Activated T-helper 17 cell treated with anti-CD3 and anti-CD28 coated beads, Interleukin-2, amount 50 U/mL, for 72 hours (primary cell): ENCODE measurements around the gene LRRC51. TPM values are rescaled to one million over a fixed set of nuclear protein-coding genes. Genes with fewer than 3 reads are reported as not detected.

Experiments
- ATAC-seq: fragments of 150-1000 bp; cut with Tn5 transposase; replicated peaks from 2 replicates; pipeline ENCODE4 v1.10.0; 2021; ENCODE audit warnings: mild to moderate bottlenecking, moderate library complexity
- H3K27ac Mint-ChIP-seq: one replicate; pipeline ENCODE4 v1.8.0; 2022; ENCODE audit warnings: mixed read lengths
- H3K27me3 Mint-ChIP-seq: one replicate; pipeline ENCODE4 v1.8.0; 2022; ENCODE audit warnings: mixed read lengths
- H3K36me3 Mint-ChIP-seq: one replicate; pipeline ENCODE4 v1.8.0; 2022; ENCODE audit warnings: low read depth, mild to moderate bottlenecking, mixed read lengths
- H3K4me1 Mint-ChIP-seq: one replicate; pipeline ENCODE4 v1.8.0; 2022; ENCODE audit warnings: mixed read lengths
- H3K4me3 Mint-ChIP-seq: one replicate; pipeline ENCODE4 v1.8.0; 2022; ENCODE audit warnings: mild to moderate bottlenecking, mixed read lengths
- H3K9me3 Mint-ChIP-seq: one replicate; pipeline ENCODE4 v1.8.0; 2022; ENCODE audit warnings: mixed read lengths
- total RNA-seq, 2 donors: library from RNA; stranded (reverse); gene quantifications; one replicate each; pipeline ENCODE4 v1.2.3, GENCODE V29; 2022

LRRC51 gene
- total RNA-seq, 2 donors from 2014 or later: 3.3 to 5.4 TPM

DNA sequence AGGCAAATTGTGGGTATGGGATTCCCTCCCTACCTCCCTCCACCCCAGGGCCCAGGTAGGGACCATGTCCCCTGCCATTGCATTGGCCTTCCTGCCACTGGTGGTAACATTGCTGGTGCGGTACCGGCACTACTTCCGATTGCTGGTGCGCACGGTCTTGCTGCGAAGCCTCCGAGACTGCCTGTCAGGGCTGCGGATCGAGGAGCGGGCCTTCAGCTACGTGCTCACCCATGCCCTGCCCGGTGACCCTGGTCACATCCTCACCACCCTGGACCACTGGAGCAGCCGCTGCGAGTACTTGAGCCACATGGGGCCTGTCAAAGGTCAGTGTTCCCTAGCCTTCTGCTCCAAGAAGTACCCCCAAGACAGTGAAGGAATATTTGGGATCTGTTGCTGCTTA lies 25.2 kb downstream of the LRRC51 start, which contains the start of gene TOMT:
TSS of gene TOMT (plus strand) at position 37 of the 400 bp plus-strand sequence. CDS start at position 65, 28 bp downstream.
- Mint-ChIP-seq H3K36me3 (peaks cover 43% of the 10 kb centered on the region), H3K4me3 (peak within 1 kb of the TSS; percentile 92), H3K27ac (peak within 1 kb of the TSS; percentile 43), H3K4me1 (peaks cover 30% of the 10 kb centered on the region), H3K27me3 (no peaks in the 10 kb centered on the region), H3K9me3 (no peaks in the 10 kb centered on the region)
- no peak for ATAC-seq

DNA sequence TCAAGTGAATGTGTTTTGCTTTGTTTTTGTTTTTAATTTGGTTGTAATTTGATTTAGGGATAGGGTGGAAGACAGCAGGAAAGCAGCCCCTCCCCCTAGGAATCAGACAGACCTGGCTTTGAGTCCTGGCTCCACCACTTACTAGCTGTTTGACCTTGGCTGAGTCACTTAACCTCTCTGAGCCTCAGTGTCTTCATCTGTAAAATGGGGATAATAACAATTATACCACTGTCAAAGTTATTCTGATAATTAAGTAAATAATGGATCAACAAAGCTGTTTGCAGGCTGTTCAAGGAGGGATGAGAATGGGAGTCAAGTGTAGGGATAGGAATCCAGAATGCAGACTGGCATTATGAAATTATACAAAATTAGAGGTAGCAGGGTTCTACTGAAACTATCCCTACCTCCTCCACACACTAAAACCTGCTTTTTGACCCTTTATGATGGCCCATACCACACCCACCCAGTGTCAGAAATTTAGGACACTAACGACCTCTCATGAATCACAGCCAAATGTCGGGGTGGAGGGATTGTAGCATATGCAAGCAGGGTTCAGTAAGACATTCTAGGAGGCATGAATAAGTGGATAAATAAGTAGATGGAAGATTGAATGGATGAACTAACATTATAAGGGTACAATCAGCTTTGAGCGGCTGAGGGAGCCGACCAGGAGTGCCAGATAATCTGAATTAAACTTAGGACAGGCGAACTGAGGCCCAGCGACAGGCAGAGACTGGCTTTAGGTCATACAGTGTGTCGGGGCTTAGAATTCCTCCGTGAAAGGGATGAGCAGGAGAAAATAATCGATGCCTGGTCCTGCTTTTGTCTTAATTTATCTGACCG lies 30.9 kb downstream of the LRRC51 start:
- Mint-ChIP-seq H3K27me3 (peaks cover 2% of the 10 kb centered on the region), H3K9me3 (peaks cover 10% of the 10 kb centered on the region), H3K36me3 (peaks cover 32% of the 10 kb centered on the region), H3K4me3 (peak overlapping the region; percentile 87), H3K4me1 (peaks cover 24% of the 10 kb centered on the region), H3K27ac (peak overlapping the region; percentile 96)
- peak; percentile 0 for ATAC-seq

DNA sequence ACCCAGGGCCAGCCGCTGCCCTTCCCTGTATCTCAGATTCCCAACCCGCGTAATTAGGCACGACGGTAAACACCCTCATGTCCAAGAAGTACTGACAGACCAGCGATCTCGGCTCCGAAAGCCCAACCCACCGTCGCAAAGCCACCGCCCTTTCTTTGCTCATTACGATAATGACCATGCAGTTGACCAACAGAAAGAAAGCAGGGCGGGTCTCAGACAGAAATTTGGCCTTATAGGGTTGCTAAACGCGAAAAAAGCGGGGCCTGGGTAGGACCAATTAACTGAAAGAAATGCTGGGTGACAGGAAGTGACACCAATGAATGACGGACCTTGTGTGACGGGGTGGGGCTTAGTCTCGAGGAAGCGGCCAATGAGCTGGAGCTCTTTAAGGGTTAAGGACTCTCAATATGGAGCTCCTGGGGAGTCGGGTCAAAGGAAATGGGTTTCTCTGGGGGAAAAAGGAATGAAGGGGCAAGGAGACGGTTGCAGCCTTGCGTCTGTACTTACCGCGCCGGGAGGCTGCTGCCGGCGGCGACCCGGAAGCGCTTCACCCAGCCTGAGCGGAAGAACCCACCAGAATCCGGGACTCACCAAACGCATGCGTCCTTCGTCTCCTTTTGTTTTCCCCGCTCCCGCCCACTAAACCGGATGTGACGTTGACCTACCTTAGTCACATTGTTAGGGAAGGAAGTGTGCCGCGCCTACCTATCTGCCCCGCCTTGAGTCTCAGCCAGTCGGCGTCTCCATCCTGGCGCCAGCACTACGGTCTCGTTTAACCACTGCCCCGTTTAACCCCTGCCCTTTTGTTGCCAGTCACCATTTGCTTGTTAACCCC lies 31.7 kb downstream of the LRRC51 start, which contains the start of gene ANAPC15:
TSS of gene ANAPC15 (minus strand) at position 553 of the 835 bp plus-strand sequence. CDS start 1,419 bp downstream, outside the sequence.
- peak; percentile 92 for ATAC-seq
- Mint-ChIP-seq H3K4me1 (peaks cover 24% of the 10 kb centered on the region), H3K9me3 (peaks cover 10% of the 10 kb centered on the region), H3K36me3 (peaks cover 29% of the 10 kb centered on the region), H3K27ac (peak within 1 kb of the TSS; percentile 96), H3K4me3 (peak within 1 kb of the TSS; percentile 87), H3K27me3 (peaks cover 5% of the 10 kb centered on the region)

DNA sequence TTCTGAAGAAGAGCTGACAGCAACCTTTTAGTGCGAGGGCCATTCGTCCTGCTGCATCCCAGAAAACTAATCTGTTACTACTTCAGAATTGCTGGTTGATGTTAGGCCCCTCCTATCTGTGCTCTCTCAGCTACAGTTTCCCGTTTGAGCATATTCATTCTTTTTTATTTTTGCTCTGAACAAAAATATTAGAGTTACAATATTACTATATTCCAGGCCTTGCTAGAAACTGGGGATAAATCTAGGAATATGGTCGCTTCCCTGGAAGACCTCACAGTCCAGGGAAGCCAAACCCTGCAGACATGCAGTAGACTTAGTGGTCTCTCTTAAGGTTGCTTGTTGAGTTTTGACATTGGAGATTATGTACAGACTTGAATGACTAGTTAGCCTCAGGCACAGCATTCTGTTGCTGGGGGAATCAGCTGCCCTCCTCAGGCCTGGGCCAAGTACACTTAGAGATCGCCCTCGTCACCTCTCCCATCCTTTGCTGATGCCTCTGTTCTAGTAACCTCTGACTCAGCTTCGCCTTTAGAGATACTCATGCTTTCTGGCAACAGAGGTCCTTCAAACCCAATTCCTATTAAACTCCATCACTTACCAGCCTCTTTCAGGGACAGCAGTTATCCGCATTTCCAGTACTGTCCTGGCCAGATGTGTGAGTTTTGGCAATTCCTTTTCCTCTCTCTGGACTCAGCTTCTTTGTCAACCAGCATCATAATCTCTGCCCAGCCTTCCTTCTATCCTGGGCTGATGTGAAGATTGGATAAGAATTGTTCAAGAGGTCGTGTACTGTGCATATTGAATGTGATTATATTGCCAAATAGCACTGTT lies 32.5 kb downstream of the LRRC51 start:
- ATAC-seq: peak; percentile 2
- Mint-ChIP-seq H3K36me3 (peaks cover 26% of the 10 kb centered on the region), H3K9me3 (peaks cover 10% of the 10 kb centered on the region), H3K27ac (peak overlapping the region; percentile 96), H3K4me3 (peak overlapping the region; percentile 87), H3K27me3 (peaks cover 6% of the 10 kb centered on the region), H3K4me1 (peaks cover 24% of the 10 kb centered on the region)

GRCh38 chr11:72114570-72114969 lies 33.9 kb downstream of the LRRC51 start:
- H3K9me3 Mint-ChIP-seq: peaks cover 10% of the 10 kb centered on the region
- H3K36me3 Mint-ChIP-seq: peaks cover 26% of the 10 kb centered on the region
- H3K27ac Mint-ChIP-seq: peak overlapping the region; percentile 96
- no peak overlapping the region for H3K4me3 Mint-ChIP-seq
- H3K4me1 Mint-ChIP-seq: peaks cover 24% of the 10 kb centered on the region
- H3K27me3 Mint-ChIP-seq: peaks cover 10% of the 10 kb centered on the region
- no peak for ATAC-seq

DNA sequence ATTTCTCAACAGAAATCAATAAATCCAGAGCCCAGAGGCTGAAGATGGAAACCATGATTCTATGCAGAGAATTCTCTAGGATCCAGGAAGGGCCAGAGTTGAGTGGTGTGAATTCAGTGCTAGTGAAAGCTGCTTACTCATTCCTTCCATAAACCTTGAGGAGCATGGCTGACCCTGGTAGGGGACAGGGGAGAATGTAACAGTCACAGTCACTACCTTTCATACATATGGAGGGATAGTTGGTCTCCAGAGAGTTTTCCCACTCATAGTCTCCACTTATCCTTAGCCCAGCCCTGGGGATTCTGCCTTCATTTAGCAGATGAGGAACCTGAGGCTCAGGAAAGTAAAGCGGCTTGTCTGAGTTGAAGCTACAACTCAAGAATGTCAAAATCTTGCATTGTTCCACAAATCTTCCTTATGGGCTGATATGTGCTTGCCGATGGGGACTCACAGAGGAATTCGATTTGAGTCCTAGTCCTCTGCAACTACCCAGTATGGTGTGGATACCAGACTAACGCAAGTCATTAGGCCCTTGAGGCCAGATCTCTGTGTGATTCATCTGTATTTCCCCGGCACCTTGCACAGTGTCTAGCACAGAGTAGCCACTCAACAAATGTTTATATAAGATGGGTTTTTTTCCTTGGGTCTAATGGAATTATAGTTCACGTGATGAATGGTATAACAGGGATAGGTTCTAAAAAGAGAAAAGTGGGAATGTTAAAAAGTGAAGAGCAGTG lies 35.5 kb downstream of the LRRC51 start:
- no peak for ATAC-seq
- peaks cover 12% of the 10 kb centered on the region for H3K36me3 Mint-ChIP-seq
- H3K27ac Mint-ChIP-seq: no peak overlapping the region
- H3K9me3 Mint-ChIP-seq: peaks cover 10% of the 10 kb centered on the region
- H3K4me3 Mint-ChIP-seq: no peak overlapping the region
- H3K27me3 Mint-ChIP-seq: peaks cover 15% of the 10 kb centered on the region
- H3K4me1 Mint-ChIP-seq: peaks cover 21% of the 10 kb centered on the region

DNA sequence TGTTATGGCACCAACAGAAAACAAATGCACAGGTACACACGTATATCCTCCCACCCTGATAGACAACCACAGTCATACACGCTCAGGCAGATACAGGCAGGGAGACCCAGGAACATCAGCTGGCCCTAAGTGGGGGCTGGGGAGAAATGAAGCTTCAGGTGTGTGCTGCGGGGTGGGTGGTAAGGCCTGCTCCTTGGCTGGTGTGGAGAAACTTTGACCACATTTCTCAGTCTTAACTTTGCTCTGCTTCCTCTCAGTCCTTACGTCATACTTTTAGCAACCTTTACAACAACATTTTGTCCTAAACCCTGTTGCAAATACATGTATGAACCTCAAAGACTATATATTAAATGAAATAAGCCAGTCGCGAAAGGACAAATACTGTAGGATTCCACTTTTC lies 38.5 kb downstream of the LRRC51 start:
- Mint-ChIP-seq H3K27me3 (peaks cover 18% of the 10 kb centered on the region), H3K4me1 (peaks cover 5% of the 10 kb centered on the region), H3K27ac (no peak overlapping the region), H3K4me3 (no peak overlapping the region), H3K9me3 (peaks cover 2% of the 10 kb centered on the region), H3K36me3 (no peaks in the 10 kb centered on the region)
- no peak for ATAC-seq

DNA sequence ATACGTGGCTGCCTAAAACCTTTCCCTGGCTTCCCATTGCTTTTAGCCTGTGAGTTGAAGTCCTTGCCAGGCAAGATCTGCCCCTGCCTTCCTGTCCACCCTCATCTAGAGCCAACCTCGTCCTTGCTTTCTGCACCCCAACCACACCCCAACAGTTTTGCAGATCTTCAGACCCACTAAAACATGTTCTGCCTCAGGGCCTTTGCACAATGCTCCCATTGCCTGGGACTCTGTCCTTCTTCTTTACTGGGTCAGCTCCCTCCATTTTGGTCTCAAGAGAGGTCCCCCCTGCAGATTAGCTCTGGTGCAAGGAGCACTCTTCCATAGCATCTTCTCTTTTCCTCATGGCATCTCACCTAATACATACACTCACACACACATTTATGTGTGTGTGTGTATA lies 40.3 kb downstream of the LRRC51 start:
- Mint-ChIP-seq H3K9me3 (no peaks in the 10 kb centered on the region), H3K4me3 (no peak overlapping the region), H3K27ac (no peak overlapping the region), H3K4me1 (peaks cover 5% of the 10 kb centered on the region), H3K27me3 (peaks cover 18% of the 10 kb centered on the region), H3K36me3 (no peaks in the 10 kb centered on the region)
- no peak for ATAC-seq

DNA sequence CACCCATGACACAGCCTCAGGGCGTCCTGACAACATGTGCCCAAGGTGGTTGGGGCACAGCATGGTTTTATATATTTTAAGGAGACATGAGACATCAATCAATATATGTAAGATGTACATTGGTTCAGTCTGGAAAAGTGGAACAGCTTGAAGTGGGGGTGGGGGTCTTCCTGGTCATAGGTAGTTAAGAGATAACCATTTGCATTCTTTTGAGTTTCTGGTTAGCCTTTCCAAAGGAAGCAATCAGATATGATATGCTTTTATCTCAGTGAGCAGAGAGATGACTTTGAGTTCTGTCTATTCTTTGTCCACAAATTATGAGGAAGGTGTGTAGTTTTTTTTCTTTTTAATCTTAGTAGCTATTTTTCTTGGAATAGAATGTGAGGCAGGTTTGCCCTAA lies 42.0 kb downstream of the LRRC51 start:
- peaks cover 5% of the 10 kb centered on the region for H3K4me1 Mint-ChIP-seq
- H3K4me3 Mint-ChIP-seq: no peak overlapping the region
- H3K9me3 Mint-ChIP-seq: no peaks in the 10 kb centered on the region
- no peaks in the 10 kb centered on the region for H3K36me3 Mint-ChIP-seq
- H3K27me3 Mint-ChIP-seq: peaks cover 12% of the 10 kb centered on the region
- no peak overlapping the region for H3K27ac Mint-ChIP-seq
- ATAC-seq: no peak

DNA sequence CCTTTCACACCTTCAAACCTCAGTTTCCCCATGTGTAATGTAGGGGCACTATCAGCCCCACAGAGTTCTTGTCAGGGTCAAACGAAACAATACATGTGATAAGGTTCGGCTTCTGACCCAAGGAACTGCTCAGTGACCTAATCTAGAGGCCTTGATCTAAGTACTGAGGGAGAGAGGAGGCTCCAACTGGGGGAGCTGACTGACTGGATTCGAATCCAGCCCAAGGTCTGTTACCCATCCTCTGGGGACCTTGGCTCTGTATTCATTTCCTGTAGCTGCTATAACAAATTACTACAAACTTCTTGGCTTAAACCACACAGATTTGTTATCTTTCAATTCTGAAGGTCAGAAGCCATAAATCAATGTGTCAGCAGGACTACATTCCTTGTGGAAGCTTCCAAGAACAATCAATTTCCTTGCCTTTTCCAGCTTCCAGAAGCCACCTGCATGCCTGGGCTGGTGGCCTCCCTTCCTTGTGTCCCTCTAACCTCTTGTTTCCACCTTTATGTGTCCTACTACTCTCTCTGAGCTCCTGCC lies 42.5 kb downstream of the LRRC51 start:
- H3K4me1 Mint-ChIP-seq: peaks cover 5% of the 10 kb centered on the region
- no peaks in the 10 kb centered on the region for H3K36me3 Mint-ChIP-seq
- H3K4me3 Mint-ChIP-seq: no peak overlapping the region
- no peaks in the 10 kb centered on the region for H3K9me3 Mint-ChIP-seq
- H3K27ac Mint-ChIP-seq: no peak overlapping the region
- peaks cover 12% of the 10 kb centered on the region for H3K27me3 Mint-ChIP-seq
- no peak for ATAC-seq

GRCh38 chr11:72124046-72124445 lies 43.4 kb downstream of the LRRC51 start:
- Mint-ChIP-seq H3K27me3 (peaks cover 9% of the 10 kb centered on the region), H3K4me1 (peaks cover 5% of the 10 kb centered on the region), H3K9me3 (peaks cover 2% of the 10 kb centered on the region), H3K4me3 (no peak overlapping the region), H3K27ac (no peak overlapping the region), H3K36me3 (no peaks in the 10 kb centered on the region)
- ATAC-seq: no peak

GRCh38 chr11:72125956-72126355 lies 45.3 kb downstream of the LRRC51 start:
- ATAC-seq: no peak
- peaks cover 5% of the 10 kb centered on the region for H3K9me3 Mint-ChIP-seq
- no peak overlapping the region for H3K27ac Mint-ChIP-seq
- H3K4me3 Mint-ChIP-seq: no peak overlapping the region
- H3K36me3 Mint-ChIP-seq: no peaks in the 10 kb centered on the region
- H3K4me1 Mint-ChIP-seq: peaks cover 5% of the 10 kb centered on the region
- peaks cover 9% of the 10 kb centered on the region for H3K27me3 Mint-ChIP-seq

DNA sequence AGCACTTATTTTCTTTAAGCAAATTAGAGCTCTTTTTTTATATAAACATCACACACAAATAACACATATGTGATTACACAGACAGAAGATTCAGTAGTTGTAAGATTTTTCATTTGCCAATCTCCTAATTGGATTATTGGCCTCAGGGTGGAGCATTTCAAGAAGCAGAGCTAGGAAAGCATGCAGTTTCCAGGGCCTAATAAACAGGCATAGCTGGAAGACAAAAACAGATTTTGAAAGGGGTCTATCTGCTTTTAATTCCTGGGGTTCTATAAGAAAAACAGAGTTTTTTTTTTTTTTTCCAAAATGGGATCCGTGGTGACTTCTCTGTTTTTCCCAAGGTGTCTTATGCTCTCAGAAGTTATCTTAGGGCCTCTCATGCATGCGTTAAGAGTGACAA lies 47.3 kb downstream of the LRRC51 start:
- peaks cover 14% of the 10 kb centered on the region for H3K27me3 Mint-ChIP-seq
- no peak overlapping the region for H3K4me3 Mint-ChIP-seq
- no peak overlapping the region for H3K27ac Mint-ChIP-seq
- ATAC-seq: no peak
- peaks cover 5% of the 10 kb centered on the region for H3K4me1 Mint-ChIP-seq
- peaks cover 5% of the 10 kb centered on the region for H3K9me3 Mint-ChIP-seq
- H3K36me3 Mint-ChIP-seq: no peaks in the 10 kb centered on the region
